Memory B cell (primary cell): ENCODE results near the gene TUBGCP3.

ENCODE experiments used
- ATAC-seq: fragments of 150-1000 bp; cut with Tn5 transposase; 2 replicates; pipeline ENCODE4 v1.10.0; 2021; ENCODE audit warnings: low read depth, mild to moderate bottlenecking, moderate library complexity
- DNase-seq, 2 donors: peaks; one replicate each; pipeline ENCODE4 v3.0.0; 2022; ENCODE audit warnings: low spot score in 2 of 2
- H3K27ac Mint-ChIP-seq: one replicate; pipeline ENCODE4 v1.8.0; 2022; ENCODE audit warnings: mild to moderate bottlenecking, moderate library complexity, mixed read lengths
- H3K27me3 Mint-ChIP-seq: one replicate; pipeline ENCODE4 v1.8.0; 2022; ENCODE audit warnings: mixed read lengths
- H3K36me3 Mint-ChIP-seq: one replicate; pipeline ENCODE4 v1.8.0; 2022; ENCODE audit warnings: mild to moderate bottlenecking, mixed read lengths
- H3K4me1 Mint-ChIP-seq: one replicate; pipeline ENCODE4 v1.8.0; 2022; ENCODE audit warnings: mixed read lengths
- H3K4me3 Mint-ChIP-seq: one replicate; pipeline ENCODE4 v1.8.0; 2022; ENCODE audit warnings: mild to moderate bottlenecking, moderate library complexity, mixed read lengths
- H3K9me3 Mint-ChIP-seq: one replicate; pipeline ENCODE4 v1.8.0; 2022; ENCODE audit warnings: mixed read lengths

The TUBGCP3 gene

DNA sequence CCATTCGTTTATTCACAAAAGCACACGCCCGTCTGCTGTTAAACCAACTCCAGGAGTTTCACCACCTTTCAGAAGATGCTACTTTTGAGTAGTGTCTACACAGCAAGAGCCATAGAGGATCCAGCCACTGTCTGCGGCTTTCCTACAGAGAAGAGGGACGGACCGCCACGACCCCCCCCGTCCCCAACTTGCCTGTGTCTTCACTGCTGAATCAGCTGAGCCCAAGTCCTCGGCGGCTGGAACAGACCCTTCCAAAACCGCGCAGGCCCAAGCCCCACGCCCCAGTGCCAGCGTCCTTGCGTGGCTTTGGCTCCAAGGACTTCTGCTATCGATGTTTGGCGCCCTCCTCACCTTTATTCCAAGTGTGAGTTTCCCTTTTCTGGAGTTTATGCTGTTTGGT lies 146.7 kb downstream of the TUBGCP3 start:
- H3K9me3 Mint-ChIP-seq, result peaks cover 7% of the 10 kb centered on the region

GRCh38 chr13:112438515-112438914 lies 149.4 kb downstream of the TUBGCP3 start:
- Mint-ChIP-seq H3K4me3 (no peak overlapping the region), H3K27me3 (peaks cover 4% of the 10 kb centered on the region), H3K9me3 (peaks cover 7% of the 10 kb centered on the region), H3K36me3 (no peaks in the 10 kb centered on the region), H3K4me1 (no peaks in the 10 kb centered on the region), H3K27ac (no peak overlapping the region)
- DNase-seq (no peak), ATAC-seq (no peak)

More for the DNA sequence above, 146.7 kb downstream of the TUBGCP3 start:
- Mint-ChIP-seq H3K27ac (no peak overlapping the region), H3K27me3 (peaks cover 6% of the 10 kb centered on the region), H3K4me1 (no peaks in the 10 kb centered on the region), H3K4me3 (no peak overlapping the region), H3K36me3 (no peaks in the 10 kb centered on the region)
- DNase-seq (no peak), ATAC-seq (no peak)

DNA sequence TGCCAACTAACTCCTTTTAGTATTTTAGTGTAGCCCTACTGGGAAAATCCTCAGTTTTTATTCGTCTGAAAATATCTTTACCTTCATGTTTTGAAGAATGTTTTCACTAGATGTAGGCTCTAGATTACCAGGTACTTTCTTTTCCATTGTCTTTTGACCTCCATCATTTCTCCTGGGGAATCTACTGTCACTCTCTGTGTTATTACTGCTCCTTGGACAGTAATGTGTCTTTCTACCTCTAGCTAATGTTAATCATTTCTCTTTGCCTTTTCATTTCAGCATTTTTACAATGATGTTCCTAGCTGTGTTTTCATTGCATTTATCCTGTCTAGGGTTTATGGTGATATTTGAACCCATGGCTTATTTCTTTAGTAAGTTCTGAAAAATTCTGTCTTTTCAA lies 149.9 kb downstream of the TUBGCP3 start:
- Mint-ChIP-seq H3K4me3 (no peak overlapping the region), H3K27me3 (peaks cover 4% of the 10 kb centered on the region), H3K4me1 (no peaks in the 10 kb centered on the region), H3K9me3 (peaks cover 7% of the 10 kb centered on the region), H3K27ac (no peak overlapping the region), H3K36me3 (no peaks in the 10 kb centered on the region)
- DNase-seq (no peak), ATAC-seq (no peak)

GRCh38 chr13:112435973-112436372 lies 152.0 kb downstream of the TUBGCP3 start:
- ATAC-seq, result no peak
- H3K36me3 Mint-ChIP-seq, result no peaks in the 10 kb centered on the region

More at GRCh38 chr13:112435973-112436372, 152.0 kb downstream of the TUBGCP3 start:
- H3K27ac Mint-ChIP-seq, result no peak overlapping the region
- no peak for DNase-seq
- no peak overlapping the region for H3K4me3 Mint-ChIP-seq
- peaks cover 1% of the 10 kb centered on the region for H3K27me3 Mint-ChIP-seq
- H3K9me3 Mint-ChIP-seq, result peaks cover 7% of the 10 kb centered on the region
- H3K4me1 Mint-ChIP-seq, result no peaks in the 10 kb centered on the region
